Measurements from ENCODE around the gene ZC3H8. TPM values are rescaled to one million over a fixed set of nuclear protein-coding genes. Genes with fewer than 3 reads are reported as not detected.

The ZC3H8 gene
- total RNA-seq, 2 donors from 2014 or later, result 2.4 to 5.3 TPM

DNA sequence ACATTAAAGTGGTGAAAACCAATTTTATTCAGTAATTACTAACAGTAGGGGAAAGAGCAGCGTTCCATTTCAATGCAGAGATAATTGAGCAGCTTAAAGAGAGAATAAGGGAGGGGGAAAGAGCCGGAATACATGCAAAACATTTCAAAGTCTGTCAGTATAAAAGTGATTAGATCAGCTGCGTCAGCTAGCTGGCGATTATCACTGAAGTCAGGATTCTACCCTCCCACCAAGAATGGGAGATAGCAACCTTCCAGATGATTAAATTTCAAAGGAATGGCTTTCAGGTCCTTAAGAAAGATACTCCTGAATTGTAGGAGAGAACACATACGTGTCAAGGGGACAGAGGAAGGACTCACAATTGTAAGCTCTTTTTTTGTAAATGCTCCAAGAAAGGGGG, 17.8 kb upstream of the ZC3H8 start:
- TF ChIP-seq, protein P1, sequence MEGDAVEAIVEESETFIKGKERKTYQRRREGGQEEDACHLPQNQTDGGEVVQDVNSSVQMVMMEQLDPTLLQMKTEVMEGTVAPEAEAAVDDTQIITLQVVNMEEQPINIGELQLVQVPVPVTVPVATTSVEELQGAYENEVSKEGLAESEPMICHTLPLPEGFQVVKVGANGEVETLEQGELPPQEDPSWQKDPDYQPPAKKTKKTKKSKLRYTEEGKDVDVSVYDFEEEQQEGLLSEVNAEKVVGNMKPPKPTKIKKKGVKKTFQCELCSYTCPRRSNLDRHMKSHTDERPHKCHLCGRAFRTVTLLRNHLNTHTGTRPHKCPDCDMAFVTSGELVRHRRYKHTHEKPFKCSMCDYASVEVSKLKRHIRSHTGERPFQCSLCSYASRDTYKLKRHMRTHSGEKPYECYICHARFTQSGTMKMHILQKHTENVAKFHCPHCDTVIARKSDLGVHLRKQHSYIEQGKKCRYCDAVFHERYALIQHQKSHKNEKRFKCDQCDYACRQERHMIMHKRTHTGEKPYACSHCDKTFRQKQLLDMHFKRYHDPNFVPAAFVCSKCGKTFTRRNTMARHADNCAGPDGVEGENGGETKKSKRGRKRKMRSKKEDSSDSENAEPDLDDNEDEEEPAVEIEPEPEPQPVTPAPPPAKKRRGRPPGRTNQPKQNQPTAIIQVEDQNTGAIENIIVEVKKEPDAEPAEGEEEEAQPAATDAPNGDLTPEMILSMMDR (IDR thresholded peaks at IDR 0.05), result no peak
- Histone ChIP-seq H3K36me3 (no peaks in the 10 kb centered on the region), H3K9me3 (no peaks in the 10 kb centered on the region), H3K27ac (no peak overlapping the region), H3K4me1 (ENCODE audit: control insufficient read depth in 1 of 2, low read depth in 2 of 2) (peaks cover 10 to 14% of the 10 kb centered on the region in 2 donors), H3K27me3 (replicated peaks; ENCODE audit: insufficient read depth) (no peaks in the 10 kb centered on the region), H3K4me3 (no peak overlapping the region)
- DNase-seq (ENCODE audit: low spot score) (no peak), ATAC-seq (ENCODE audit: insufficient number of reproducible peaks, low FRiP score, low read depth) (no peak)

DNA sequence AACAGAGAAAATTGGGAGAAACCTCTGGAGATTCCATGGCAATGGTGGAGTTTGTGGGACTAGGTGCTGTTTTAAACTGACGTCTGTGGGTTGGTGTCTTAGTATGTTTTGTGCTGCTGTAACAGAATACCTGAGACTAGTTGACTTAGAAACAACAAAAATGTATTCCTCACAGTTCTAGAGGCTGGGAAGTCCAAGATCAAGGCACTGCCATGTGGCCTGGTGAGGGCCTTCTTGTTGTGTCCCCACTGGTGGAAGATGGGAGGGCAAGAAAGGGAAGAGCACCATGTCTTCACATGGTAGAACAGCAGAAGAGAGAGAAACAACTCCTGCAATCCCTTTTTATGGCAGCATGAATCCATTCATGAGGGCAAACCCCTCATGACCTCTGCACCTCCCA, 13.7 kb upstream of the ZC3H8 start:
- Histone ChIP-seq H3K4me3 (no peak overlapping the region), H3K36me3 (no peaks in the 10 kb centered on the region), H3K4me1 (ENCODE audit: control insufficient read depth in 1 of 2, low read depth in 2 of 2) (no peaks in the 10 kb centered on the region), H3K9me3 (no peaks in the 10 kb centered on the region), H3K27me3 (replicated peaks; ENCODE audit: insufficient read depth) (no peaks in the 10 kb centered on the region), H3K27ac (no peak overlapping the region)
- DNase-seq (ENCODE audit: low spot score) (no peak), ATAC-seq (ENCODE audit: insufficient number of reproducible peaks, low FRiP score, low read depth) (no peak)
- TF ChIP-seq, protein P1 (IDR thresholded peaks at IDR 0.05), result no peak

DNA sequence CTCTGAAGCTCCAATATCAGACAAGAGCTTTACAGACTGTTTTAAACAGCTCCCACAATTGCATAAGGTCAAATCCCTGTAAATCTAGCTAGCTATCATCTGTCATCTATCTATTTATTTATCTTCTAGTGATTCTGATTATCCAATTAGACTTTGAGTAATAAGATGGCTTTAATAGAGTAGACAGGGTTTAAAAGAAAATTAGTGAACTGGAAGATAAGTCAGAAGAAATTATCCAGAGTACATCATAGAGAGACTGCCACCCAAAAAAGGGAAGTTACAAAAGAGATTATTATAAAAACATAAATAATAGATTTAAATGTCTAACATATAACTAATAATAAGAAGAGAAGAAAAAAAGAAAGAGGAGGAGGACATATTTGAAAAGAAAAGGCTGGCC, 8.0 kb upstream of the ZC3H8 start:
- H3K4me1 ChIP-seq (ENCODE audit: control insufficient read depth in 1 of 2, low read depth in 2 of 2), result no peaks in the 10 kb centered on the region
- no peaks in the 10 kb centered on the region for H3K27me3 ChIP-seq (replicated peaks; ENCODE audit: insufficient read depth)
- TF ChIP-seq, protein P1 (IDR thresholded peaks at IDR 0.05), result no peak
- ATAC-seq (ENCODE audit: insufficient number of reproducible peaks, low FRiP score, low read depth) (no peak), DNase-seq (ENCODE audit: low spot score) (no peak)
- no peaks in the 10 kb centered on the region for H3K36me3 ChIP-seq
- H3K9me3 ChIP-seq, result no peaks in the 10 kb centered on the region
- H3K27ac ChIP-seq, result no peak overlapping the region
- no peak overlapping the region for H3K4me3 ChIP-seq

DNA sequence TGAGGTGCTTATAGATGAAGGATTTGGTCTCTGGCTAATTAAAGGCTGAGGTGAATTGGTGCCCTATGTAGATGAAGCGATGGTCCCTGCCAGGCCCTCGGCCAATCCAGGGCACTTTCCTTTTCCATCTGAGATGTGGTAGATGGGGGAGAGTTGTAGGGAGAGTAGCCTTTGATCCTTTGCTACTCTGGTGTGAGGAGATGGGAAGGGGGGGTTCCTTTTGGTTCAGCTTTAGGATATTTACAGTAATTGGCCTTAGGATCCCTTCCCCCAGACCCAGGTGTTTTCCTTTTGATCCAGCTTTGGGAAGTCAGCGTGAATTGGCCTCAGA, 5.4 kb upstream of the ZC3H8 start:
- TF ChIP-seq, protein P1 (IDR thresholded peaks at IDR 0.05), result no peak
- ATAC-seq (ENCODE audit: insufficient number of reproducible peaks, low FRiP score, low read depth), result no peak
- H3K27me3 ChIP-seq (replicated peaks; ENCODE audit: insufficient read depth), result no peaks in the 10 kb centered on the region
- H3K4me3 ChIP-seq, result no peak overlapping the region
- no peaks in the 10 kb centered on the region for H3K9me3 ChIP-seq
- no peak overlapping the region for H3K27ac ChIP-seq
- peaks cover 0 to 4% of the 10 kb centered on the region in 2 donors for H3K4me1 ChIP-seq (ENCODE audit: control insufficient read depth in 1 of 2, low read depth in 2 of 2)
- no peaks in the 10 kb centered on the region for H3K36me3 ChIP-seq
- DNase-seq (ENCODE audit: low spot score), result no peak

DNA sequence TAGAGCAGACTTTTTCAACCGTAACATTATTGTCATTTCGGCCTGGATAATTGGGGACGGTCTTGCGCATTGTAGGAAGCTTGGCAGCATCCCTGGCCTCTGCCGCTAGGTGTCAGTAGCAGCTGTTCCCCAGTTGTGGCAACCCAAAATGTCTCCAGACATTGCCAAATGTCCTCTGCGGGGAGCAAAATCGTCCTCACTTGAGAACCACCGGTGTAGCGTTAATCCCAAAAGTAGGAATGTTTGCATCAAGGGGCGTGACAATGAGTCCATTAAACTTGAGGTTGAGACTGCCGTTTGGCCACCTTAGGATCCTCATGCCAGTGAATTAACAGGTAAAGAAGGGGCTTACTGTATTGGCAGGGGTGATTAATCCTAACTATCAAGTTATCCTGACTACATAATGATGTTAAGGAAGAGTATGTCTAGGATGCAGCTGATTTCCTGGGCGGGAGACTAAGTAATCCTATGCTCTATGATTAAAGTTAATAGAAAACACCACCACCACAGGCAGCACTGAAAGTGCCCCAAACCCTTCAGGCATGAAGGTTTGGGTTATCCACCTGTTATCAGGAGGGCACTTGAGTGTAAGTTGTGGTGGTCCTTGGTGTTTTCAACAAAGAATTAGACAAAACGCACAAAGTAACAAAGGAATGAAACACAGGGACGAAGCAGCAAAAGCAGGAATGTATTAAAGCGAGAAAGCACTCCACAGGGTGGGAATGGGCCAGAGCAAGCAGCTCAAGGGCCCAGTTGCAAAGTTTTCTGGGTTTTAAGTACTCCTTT, 4.9 kb upstream of the ZC3H8 start:
- peaks cover 0 to 5% of the 10 kb centered on the region in 2 donors for H3K4me1 ChIP-seq (ENCODE audit: control insufficient read depth in 1 of 2, low read depth in 2 of 2)
- TF ChIP-seq, protein P1 (IDR thresholded peaks at IDR 0.05), result peak; percentile 93
- H3K9me3 ChIP-seq, result no peaks in the 10 kb centered on the region
- DNase-seq (ENCODE audit: low spot score) (peak; percentile 41), ATAC-seq (ENCODE audit: insufficient number of reproducible peaks, low FRiP score, low read depth) (peak; percentile 77)
- H3K27ac ChIP-seq, result no peak overlapping the region
- no peaks in the 10 kb centered on the region for H3K27me3 ChIP-seq (replicated peaks; ENCODE audit: insufficient read depth)
- peak overlapping the region; percentile 48 for H3K4me3 ChIP-seq
- H3K36me3 ChIP-seq, result no peaks in the 10 kb centered on the region

Data from thoracic aorta (tissue), 2 donors.